Omental fat pad (tissue), 4 donors: Measurements from ENCODE around the gene LMOD1. TPM values are rescaled to one million over a fixed set of nuclear protein-coding genes. Genes with fewer than 3 reads are reported as not detected.
A peak's percentile ranks its signal among the peaks of the same experiment; 100 is the strongest.
"Not testable (repeated sequence)": the region's sequence is repeated elsewhere in the genome, so short reads cannot be mapped to it uniquely, and the experiment has no call there.

Experiments used
- ATAC-seq: fragments of 150-250 bp; one replicate; pipeline ENCODE4 v1.9.1; 2016; ENCODE audit warnings: mild to moderate bottlenecking, moderate library complexity; ENCODE audit not compliant: low FRiP score
- DNase-seq: peaks from one replicate; pipeline ENCODE4 v3.0.0-alpha.2; 2019; ENCODE audit warnings: low spot score
- total RNA-seq, 4 donors: library from RNA; depleted of rRNA; stranded (reverse); fragments of >200 nt; gene quantifications; one replicate each; pipeline ENCODE4 v1.1.0, GENCODE V29; 2016
- TF ChIP-seq, protein P1 (sequence below), 3 donors: fragments of 450-650 bp; IDR thresholded peaks; one replicate each; pipeline ENCODE4 v1.5.1; 2016 to 2017; ENCODE audit warnings: antibody characterized with exemption in 3 of 3, mild to moderate bottlenecking in 3 of 3, moderate library complexity in 2 of 3

The LMOD1 gene
- total RNA-seq, 4 donors from 2014 or later: 30.2 to 124 (median 35.8) TPM

DNA sequence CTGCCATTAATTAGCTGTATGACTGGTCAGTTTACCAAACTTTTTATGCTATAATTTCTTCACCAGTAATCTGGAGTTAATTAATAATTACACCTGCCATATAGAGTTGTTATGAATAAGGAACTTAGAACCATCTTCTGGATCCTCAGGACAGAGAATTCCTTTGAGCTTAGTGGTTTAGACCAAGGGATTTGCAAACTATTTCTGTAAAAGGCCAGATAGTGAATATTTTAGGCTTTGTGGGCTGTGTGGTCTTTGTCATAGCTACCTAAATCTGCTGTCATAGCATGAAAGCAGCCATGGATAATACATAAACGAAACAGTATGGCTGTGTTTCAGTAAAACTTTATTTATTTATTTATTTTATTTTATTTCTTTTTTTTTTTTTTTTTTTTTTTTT, 17.9 kb upstream of the LMOD1 start:
- no peak for DNase-seq
- ATAC-seq: no peak
- TF ChIP-seq, protein P1, sequence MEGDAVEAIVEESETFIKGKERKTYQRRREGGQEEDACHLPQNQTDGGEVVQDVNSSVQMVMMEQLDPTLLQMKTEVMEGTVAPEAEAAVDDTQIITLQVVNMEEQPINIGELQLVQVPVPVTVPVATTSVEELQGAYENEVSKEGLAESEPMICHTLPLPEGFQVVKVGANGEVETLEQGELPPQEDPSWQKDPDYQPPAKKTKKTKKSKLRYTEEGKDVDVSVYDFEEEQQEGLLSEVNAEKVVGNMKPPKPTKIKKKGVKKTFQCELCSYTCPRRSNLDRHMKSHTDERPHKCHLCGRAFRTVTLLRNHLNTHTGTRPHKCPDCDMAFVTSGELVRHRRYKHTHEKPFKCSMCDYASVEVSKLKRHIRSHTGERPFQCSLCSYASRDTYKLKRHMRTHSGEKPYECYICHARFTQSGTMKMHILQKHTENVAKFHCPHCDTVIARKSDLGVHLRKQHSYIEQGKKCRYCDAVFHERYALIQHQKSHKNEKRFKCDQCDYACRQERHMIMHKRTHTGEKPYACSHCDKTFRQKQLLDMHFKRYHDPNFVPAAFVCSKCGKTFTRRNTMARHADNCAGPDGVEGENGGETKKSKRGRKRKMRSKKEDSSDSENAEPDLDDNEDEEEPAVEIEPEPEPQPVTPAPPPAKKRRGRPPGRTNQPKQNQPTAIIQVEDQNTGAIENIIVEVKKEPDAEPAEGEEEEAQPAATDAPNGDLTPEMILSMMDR (IDR thresholded peaks at IDR 0.05): no peak

DNA sequence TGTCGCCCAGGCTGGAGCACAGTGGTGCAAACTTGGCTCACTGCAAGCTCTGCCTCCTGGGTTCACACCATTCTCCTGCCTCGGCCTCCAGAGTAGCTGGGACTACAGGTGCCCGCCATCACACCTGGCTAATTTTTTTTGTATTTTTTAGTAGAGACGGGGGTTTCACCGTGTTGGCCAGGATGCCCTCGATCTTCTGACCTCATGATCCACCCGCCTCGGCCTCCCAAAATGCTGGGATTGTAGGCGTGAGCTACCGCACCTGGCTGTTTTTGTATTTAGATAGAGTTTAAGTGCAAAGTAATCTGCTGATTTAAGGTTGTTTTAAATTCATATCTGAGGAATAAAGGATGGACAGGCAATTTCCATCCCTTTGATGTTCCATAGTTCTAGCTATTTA, 16.0 kb upstream of the LMOD1 start:
- not testable (repeated sequence) for DNase-seq, ATAC-seq

DNA sequence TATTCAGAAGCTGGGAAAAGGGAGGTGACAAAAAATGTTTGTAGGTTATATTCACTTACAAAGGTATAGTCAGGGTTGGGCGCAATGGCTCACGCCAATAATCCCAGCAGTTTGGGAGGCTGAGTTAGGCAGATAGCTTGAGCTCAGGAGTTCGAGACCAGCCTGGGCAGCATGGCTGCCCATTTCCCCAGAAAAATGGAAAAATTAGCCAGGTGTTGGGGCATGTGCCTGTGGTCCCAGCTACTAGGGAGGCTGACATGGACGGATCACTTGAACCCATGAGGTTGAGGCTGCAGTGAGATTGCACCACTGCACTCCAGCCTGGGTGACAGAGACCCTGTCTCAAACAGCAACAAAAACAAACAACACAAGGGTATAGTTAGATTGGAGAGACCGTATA, 12.0 kb upstream of the LMOD1 start:
- TF ChIP-seq, protein P1 (IDR thresholded peaks at IDR 0.05): no peak
- DNase-seq (no peak), ATAC-seq (no peak)

DNA sequence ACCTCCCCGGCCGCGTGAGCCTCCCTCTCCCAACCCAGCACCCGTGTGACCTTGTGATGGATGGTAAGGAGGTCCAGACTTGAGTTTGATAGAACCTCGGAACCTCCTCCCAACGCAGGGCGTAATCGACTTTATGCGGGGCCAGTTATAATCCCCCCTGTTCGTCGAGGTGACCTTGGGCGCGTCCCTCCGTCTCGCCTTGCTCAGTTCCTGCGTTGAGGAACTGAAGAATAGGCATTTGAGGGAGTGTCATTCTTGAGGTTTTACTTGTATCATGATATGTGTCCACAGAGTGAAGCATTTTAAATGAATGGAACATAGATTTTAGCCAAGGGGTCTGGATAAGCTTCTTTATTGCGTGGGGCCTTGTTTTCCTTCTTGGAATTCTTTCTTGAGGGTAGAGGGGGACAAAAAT, 9.4 kb upstream of the LMOD1 start:
- ATAC-seq (no peak), DNase-seq (no peak)
- TF ChIP-seq, protein P1 (IDR thresholded peaks at IDR 0.05): no peak

DNA sequence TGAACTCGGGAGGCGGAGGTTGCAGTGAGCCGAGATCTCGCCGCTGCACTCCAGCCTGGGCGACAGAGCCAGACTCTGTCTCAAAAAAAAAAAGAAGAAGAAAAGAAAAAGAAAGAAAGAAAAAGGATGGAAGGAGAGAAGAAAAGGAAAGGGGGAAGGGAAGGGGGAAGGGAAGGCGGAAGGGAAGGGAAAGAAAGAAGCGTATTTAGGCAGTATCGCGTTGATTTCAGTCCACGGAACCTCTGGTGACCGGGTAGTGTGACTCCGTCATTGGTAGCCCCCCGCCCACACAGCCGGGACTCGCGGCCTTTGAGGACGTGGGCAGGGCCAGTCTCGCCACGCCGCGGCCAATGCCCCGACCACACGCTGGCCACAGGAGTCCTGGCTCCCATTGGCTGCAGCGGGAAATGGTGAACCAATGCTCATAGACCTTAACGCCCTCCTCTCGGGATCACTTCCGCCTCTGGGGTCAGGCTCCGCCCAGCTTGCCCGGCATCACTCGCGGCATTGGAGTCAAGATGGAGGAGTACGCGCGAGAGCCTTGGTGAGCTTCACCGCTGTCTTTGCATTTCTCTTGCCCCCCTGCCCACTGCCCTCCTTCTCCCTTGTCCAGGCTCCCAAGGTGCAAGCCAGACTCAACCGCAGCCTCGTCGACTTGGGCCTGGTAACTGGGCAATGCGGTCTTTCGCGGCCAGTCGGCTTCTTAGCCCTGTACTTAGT, 8.8 kb upstream of the LMOD1 start, which contains the start of gene TIMM17A:
Gene TIMM17A, plus strand, starts transcription at position 495 of the 720 bp plus-strand sequence. Its CDS starts 24 bp downstream, at position 519.
- TF ChIP-seq, protein P1 (IDR thresholded peaks at IDR 0.05): no peak
- ATAC-seq: peak; percentile 100

DNA sequence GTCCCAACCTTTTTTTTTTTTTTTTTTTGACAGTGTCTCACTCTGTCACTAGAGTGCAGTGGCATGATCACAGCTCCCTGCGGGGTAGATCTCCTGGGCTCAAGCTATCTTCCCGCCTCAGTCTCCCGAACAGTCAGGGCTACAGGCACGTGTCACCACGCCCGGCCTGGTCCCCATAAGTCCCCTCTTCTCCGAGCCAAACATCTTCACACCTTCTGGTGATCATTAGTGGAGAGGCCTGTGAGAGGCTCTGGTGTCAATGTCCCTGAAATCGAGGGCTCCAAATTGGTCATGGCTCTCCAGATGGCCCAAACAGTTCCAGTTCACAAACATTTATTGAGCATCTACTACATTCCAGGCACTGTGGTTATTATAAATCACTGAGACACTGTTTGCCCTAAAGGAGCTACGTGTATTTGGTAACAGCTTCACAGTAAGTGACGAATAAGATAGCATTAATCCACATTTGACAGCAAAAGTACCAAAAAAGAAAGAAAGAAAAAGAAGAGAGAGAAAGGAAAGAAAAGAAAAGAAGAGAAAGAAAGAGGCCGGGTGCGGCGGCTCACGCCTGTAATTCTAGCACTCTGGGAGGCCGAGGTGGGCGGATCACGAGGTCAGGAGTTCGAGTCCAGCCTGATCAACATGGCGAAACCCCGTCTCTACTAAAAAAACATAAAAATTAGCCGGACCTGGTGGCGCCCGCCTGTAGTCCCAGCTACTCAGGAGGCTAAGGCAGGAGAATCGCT, 8.1 kb upstream of the LMOD1 start:
- no peak for DNase-seq
- TF ChIP-seq, protein P1 (IDR thresholded peaks at IDR 0.05): no peak
- no peak for ATAC-seq

More for the DNA sequence above, 8.8 kb upstream of the LMOD1 start, which contains the start of gene TIMM17A:
- DNase-seq: peak; percentile 90

DNA sequence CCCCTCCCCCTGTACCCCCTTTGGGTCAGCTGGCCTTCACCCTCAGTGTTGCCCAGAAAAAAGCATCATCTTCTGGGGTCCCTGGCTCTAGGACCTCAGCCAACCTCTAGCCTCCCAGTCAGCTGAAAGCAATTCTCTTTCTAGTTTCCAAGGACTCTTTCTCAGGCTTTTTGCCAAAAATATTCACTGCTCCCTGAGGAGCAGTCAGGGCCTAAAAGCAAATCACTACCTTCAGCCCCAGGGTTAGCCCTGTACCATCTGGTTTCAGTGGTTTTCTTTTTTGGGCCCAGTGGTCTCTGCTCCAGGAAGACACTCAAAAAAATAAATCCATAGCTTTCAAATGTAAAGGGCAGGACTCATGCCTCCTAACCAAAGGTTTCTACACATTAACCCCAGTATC, 3.1 kb upstream of the LMOD1 start:
- TF ChIP-seq, protein P1 (IDR thresholded peaks at IDR 0.05): no peak
- ATAC-seq (no peak), DNase-seq (no peak)
